HG03060 (cell line): ENCODE data around the gene GTF3C2.
A peak's percentile ranks its signal among the peaks of the same experiment; 100 is the strongest.

Experiments
- ATAC-seq: cut with Tn5 transposase; IDR thresholded peaks from one replicate; pipeline ENCODE4 v1.9.1; 2021; ENCODE audit warnings: low read depth, moderate number of reproducible peaks; ENCODE audit not compliant: unreplicated experiment

The GTF3C2 gene

GRCh38 chr2:27356382-27357181, at the start of gene GTF3C2:
Gene GTF3C2 (minus strand): TSS chr2:27356764. CDS start chr2:27343554, 13,210 bp downstream.
- peak; percentile 76 for ATAC-seq

GRCh38 chr2:27400348-27401135, 44.0 kb upstream of the GTF3C2 start:
- ATAC-seq: no peak

GRCh38 chr2:27398962-27399361, 42.4 kb upstream of the GTF3C2 start:
- no peak for ATAC-seq

GRCh38 chr2:27393225-27393624, 36.7 kb upstream of the GTF3C2 start:
- no peak for ATAC-seq

- no peak for ATAC-seq
These were observed 34.5 kb upstream of the GTF3C2 start for GRCh38 chr2:27390822-27391679.

GRCh38 chr2:27381577-27382181, 25.1 kb upstream of the GTF3C2 start:
- no peak for ATAC-seq

- peak; percentile 58 for ATAC-seq
These were observed 24.3 kb upstream of the GTF3C2 start, which contains the start of gene ZNF513 for GRCh38 chr2:27380626-27381545. Gene ZNF513 (minus strand): TSS chr2:27380734. CDS start chr2:27380526, 208 bp downstream.

- no peak for ATAC-seq
These were observed 23.5 kb upstream of the GTF3C2 start for GRCh38 chr2:27379836-27380625.

GRCh38 chr2:27379383-27379835, 22.8 kb upstream of the GTF3C2 start:
- no peak for ATAC-seq

- no peak for ATAC-seq
These were observed 22.3 kb upstream of the GTF3C2 start for GRCh38 chr2:27378809-27379290.

- no peak for ATAC-seq
These were observed 21.7 kb upstream of the GTF3C2 start for GRCh38 chr2:27378096-27378808.

- ATAC-seq: no peak
These were observed 21.1 kb upstream of the GTF3C2 start for GRCh38 chr2:27377618-27378095.

- no peak for ATAC-seq
These were observed 20.5 kb upstream of the GTF3C2 start for GRCh38 chr2:27376866-27377617.

- no peak for ATAC-seq
These were observed 19.7 kb upstream of the GTF3C2 start for GRCh38 chr2:27376151-27376865.

- no peak for ATAC-seq
These were observed 19.0 kb upstream of the GTF3C2 start for GRCh38 chr2:27375513-27376099.

GRCh38 chr2:27373567-27373966, 17.0 kb upstream of the GTF3C2 start:
- no peak for ATAC-seq
